H9 (cell line): ENCODE results near the gene CRNKL1. TPM values are rescaled to one million over a fixed set of nuclear protein-coding genes. Genes with fewer than 3 reads are reported as not detected.

Experiments
- DNase-seq: peaks from one replicate; pipeline ENCODE4 v3.0.0-alpha.2; 2017
- H2AFZ ChIP-seq: one replicate; pipeline ENCODE4 v1.6.1; 2013; ENCODE audit warnings: mild to moderate bottlenecking, low read length, control low read depth, moderate library complexity
- H2AK5ac ChIP-seq: 2 replicates; pipeline ENCODE4 v1.6.1; 2013; ENCODE audit warnings: low read length, control low read depth, mixed read lengths; ENCODE audit not compliant: insufficient read length
- H2BK120ac ChIP-seq: one replicate; pipeline ENCODE4 v1.6.1; 2013; ENCODE audit warnings: low read depth, mild to moderate bottlenecking, low read length, control low read depth, inconsistent platforms; ENCODE audit not compliant: poor library complexity, severe bottlenecking
- H2BK12ac ChIP-seq: 2 replicates; pipeline ENCODE4 v1.6.1; 2013; ENCODE audit warnings: low read length, control low read depth, mixed read lengths, low read depth; ENCODE audit not compliant: insufficient read length
- H2BK15ac ChIP-seq: 2 replicates; pipeline ENCODE4 v1.6.1; 2013; ENCODE audit warnings: low read depth, low read length, control low read depth
- H2BK20ac ChIP-seq: one replicate; pipeline ENCODE4 v1.6.1; 2013; ENCODE audit warnings: low read depth, mild to moderate bottlenecking, low read length, control low read depth, inconsistent platforms; ENCODE audit not compliant: poor library complexity, severe bottlenecking
- H2BK5ac ChIP-seq: 2 replicates; pipeline ENCODE4 v1.6.1; 2013; ENCODE audit warnings: low read length, control low read depth, mixed read lengths; ENCODE audit not compliant: insufficient read length
- H3K14ac ChIP-seq: 2 replicates; pipeline ENCODE4 v1.6.1; 2013; ENCODE audit warnings: low read length, control low read depth; ENCODE audit not compliant: insufficient read depth
- H3K18ac ChIP-seq: 2 replicates; pipeline ENCODE4 v1.6.1; 2013; ENCODE audit warnings: low read depth, mild to moderate bottlenecking, mixed read lengths, low read length, control low read depth; ENCODE audit not compliant: insufficient read length
- H3K23ac ChIP-seq: 2 replicates; pipeline ENCODE4 v1.6.1; 2013; ENCODE audit warnings: low read length, control low read depth, mixed read lengths, low read depth; ENCODE audit not compliant: insufficient read length
- H3K23me2 ChIP-seq: 2 replicates; pipeline ENCODE4 v1.6.1; 2013; ENCODE audit warnings: low read depth, mild to moderate bottlenecking, mixed read lengths, low read length, control low read depth; ENCODE audit not compliant: insufficient read length, poor library complexity, severe bottlenecking
- H3K27ac ChIP-seq: 2 replicates; pipeline ENCODE4 v1.5.1; 2013; ENCODE audit warnings: low read length, control low read depth, mixed read lengths, low read depth; ENCODE audit not compliant: insufficient read length
- H3K27me3 ChIP-seq: 2 replicates; pipeline ENCODE4 v1.6.1; 2013; ENCODE audit warnings: low read length, control low read depth, inconsistent platforms; ENCODE audit not compliant: insufficient read depth
- H3K4ac ChIP-seq: 2 replicates; pipeline ENCODE4 v1.6.1; 2013; ENCODE audit warnings: low read depth, mild to moderate bottlenecking, control low read depth, inconsistent platforms, low read length, moderate library complexity
- H3K4me1 ChIP-seq: 2 replicates; pipeline ENCODE4 v1.6.1; 2013; ENCODE audit warnings: low read length, control low read depth, inconsistent platforms; ENCODE audit not compliant: insufficient read depth
- H3K4me2 ChIP-seq: 2 replicates; pipeline ENCODE4 v1.6.1; 2013; ENCODE audit warnings: low read length, control low read depth, mixed read lengths; ENCODE audit not compliant: insufficient read length, insufficient read depth
- H3K56ac ChIP-seq: 2 replicates; pipeline ENCODE4 v1.6.1; 2013; ENCODE audit warnings: low read depth, mild to moderate bottlenecking, mixed read lengths, low read length, control low read depth; ENCODE audit not compliant: insufficient read length
- H3K79me1 ChIP-seq: 2 replicates; pipeline ENCODE4 v1.6.1; 2013; ENCODE audit warnings: low read depth, mild to moderate bottlenecking, moderate library complexity, low read length, control low read depth, inconsistent platforms; ENCODE audit not compliant: insufficient read depth, poor library complexity, severe bottlenecking
- H3K79me2 ChIP-seq: 2 replicates; pipeline ENCODE4 v1.6.1; 2013; ENCODE audit warnings: low read length, control low read depth, inconsistent platforms; ENCODE audit not compliant: insufficient read depth
- H3K9ac ChIP-seq: 2 replicates; pipeline ENCODE4 v1.6.1; 2013; ENCODE audit warnings: low read length, control low read depth, mixed read lengths; ENCODE audit not compliant: insufficient read length; ENCODE audit errors: extremely low read depth
- H3K9me3 ChIP-seq: one replicate; pipeline ENCODE4 v1.6.1; 2013; ENCODE audit warnings: low read depth, low read length, inconsistent platforms; ENCODE audit not compliant: control insufficient read depth
- H3T11ph ChIP-seq: one replicate; pipeline ENCODE4 v1.6.1; 2013; ENCODE audit warnings: mild to moderate bottlenecking, low read length, control low read depth, inconsistent platforms
- H4K20me1 ChIP-seq: one replicate; pipeline ENCODE4 v1.6.1; 2013; ENCODE audit not compliant: control insufficient read depth, insufficient read length, insufficient read depth
- H4K5ac ChIP-seq: 2 replicates; pipeline ENCODE4 v1.6.1; 2013; ENCODE audit warnings: low read depth, mild to moderate bottlenecking, mixed read lengths, low read length, control low read depth; ENCODE audit not compliant: insufficient read length
- H4K8ac ChIP-seq: replicated peaks from 2 replicates; pipeline ENCODE4 v1.6.1; 2013; ENCODE audit warnings: low read length, control low read depth, mixed read lengths, low read depth; ENCODE audit not compliant: insufficient read length
- H4K91ac ChIP-seq: 2 replicates; pipeline ENCODE4 v1.6.1; 2013; ENCODE audit warnings: low read depth, mild to moderate bottlenecking, moderate library complexity, mixed read lengths, low read length, control low read depth; ENCODE audit not compliant: insufficient read length
- H3K27ac Mint-ChIP-seq, 3 experiments: 2 replicates in 2 of 3; 3 replicates in 1 of 3; pipeline ENCODE4 v1.8.0; 2020 to 2021; ENCODE audit warnings: mixed read lengths in 3 of 3, mild to moderate bottlenecking in 1 of 3, moderate library complexity in 1 of 3
- H3K27me3 Mint-ChIP-seq: 2 replicates; pipeline ENCODE4 v1.8.0; 2021; ENCODE audit warnings: low read depth, mild to moderate bottlenecking, moderate library complexity, mixed read lengths
- H3K36me3 Mint-ChIP-seq, 3 experiments: 2 replicates in 2 of 3; 3 replicates in 1 of 3; pipeline ENCODE4 v1.8.0; 2020 to 2021; ENCODE audit warnings: low read depth in 3 of 3, mixed read lengths in 3 of 3; ENCODE audit not compliant: insufficient read depth in 1 of 3
- H3K4me1 Mint-ChIP-seq, 2 experiments: 2 replicates each; pipeline ENCODE4 v1.8.0; 2020; ENCODE audit warnings: mixed read lengths in 2 of 2
- H3K4me3 Mint-ChIP-seq, 2 experiments: 2 replicates in 1 of 2; 3 replicates in 1 of 2; pipeline ENCODE4 v1.8.0; 2020 to 2021; ENCODE audit warnings: mild to moderate bottlenecking in 2 of 2, mixed read lengths in 2 of 2, moderate library complexity in 1 of 2
- H3K9me3 Mint-ChIP-seq, 2 experiments: 2 replicates in 1 of 2; 3 replicates in 1 of 2; pipeline ENCODE4 v1.8.0; 2020; ENCODE audit warnings: mild to moderate bottlenecking in 2 of 2, mixed read lengths in 2 of 2, moderate library complexity in 1 of 2
- CTCF ChIP-seq: fragments of 200-600 bp; sonication (generic); conservative IDR thresholded peaks from 3 replicates; pipeline ENCODE4 v1.8.0; 2021; ENCODE audit warnings: antibody characterized with exemption, mild to moderate bottlenecking
- WGBS: extraction: QIAGEN DNeasy Blood & Tissue Kit; methylation state at CpG from one replicate; pipeline ENCODE4 v1.1.7; 2013; ENCODE audit warnings: missing lambda C conversion rate, low lambda C conversion rate, mixed read lengths; ENCODE audit not compliant: insufficient read length; ENCODE audit errors: extremely low coverage; 5-methylcytosine and 5-hydroxymethylcytosine counted together
- total RNA-seq: library from RNA; stranded (reverse); gene quantifications from 2 replicates; pipeline ENCODE4 v1.2.1, GENCODE V29; 2021

CRNKL1 gene
- total RNA-seq, 1 experiment from 2014 or later = 30.2 TPM

- Histone ChIP-seq H3K9me3 (no peaks in the 10 kb centered on the region), H2BK12ac (no peak overlapping the region), H4K8ac (no peak overlapping the region), H3T11ph (no peak overlapping the region), H3K27me3 (no peaks in the 10 kb centered on the region), H4K5ac (no peak overlapping the region), H2BK15ac (no peak overlapping the region), H3K14ac (no peak overlapping the region), H4K91ac (no peak overlapping the region), H3K9ac (no peak overlapping the region), H3K56ac (no peak overlapping the region), H2AK5ac (no peak overlapping the region), H3K4me2 (no peak overlapping the region), H3K4me1 (0 out of 2 replicates have a peak, but pooled peaks cover 2% of the 10 kb centered on the region), H2BK120ac (no peak overlapping the region), H3K79me1 (no peaks in the 10 kb centered on the region), H3K79me2 (no peaks in the 10 kb centered on the region), H3K4ac (no peak overlapping the region), H3K27ac (no peak overlapping the region), H3K23ac (no peak overlapping the region), H3K23me2 (no peaks in the 10 kb centered on the region), H4K20me1 (no peaks in the 10 kb centered on the region), H3K18ac (no peak overlapping the region), H2AFZ (no peak overlapping the region), H2BK5ac (no peak overlapping the region), H2BK20ac (no peak overlapping the region)
- Mint-ChIP-seq H3K9me3 (no peaks in the 10 kb centered on the region), H3K4me3 (no peak overlapping the region), H3K4me1 (peaks cover 2 to 4% of the 10 kb centered on the region in 2 experiments; a peak in 3 of 4 replicates), H3K36me3 (no peaks in the 10 kb centered on the region), H3K27me3 (no peaks in the 10 kb centered on the region; the same call in 1 of the 2 replicates), H3K27ac (no peak overlapping the region)
- DNase-seq = no peak
- no peak for TF ChIP-seq CTCF
- no CpG with 5 or more reads among the region's 4 CpGs for WGBS
Observed at GRCh38 chr20:19987046-19987445, 65.2 kb downstream of the CRNKL1 start.
